DOHH2 (cell line): ENCODE results near the gene CFAP52.

Experiments
- EZH2phosphoT487 ChIP-seq: fragments of 200-600 bp; sonication (generic); IDR thresholded peaks from 2 replicates; pipeline ENCODE4 v1.6.1; 2017; ENCODE audit warnings: borderline replicate concordance, mild to moderate bottlenecking, antibody characterized with exemption, low read length, moderate library complexity, mixed read lengths
- TF ChIP-seq, protein P1 (sequence below): fragments of 200-600 bp; sonication (generic); IDR thresholded peaks from one replicate; pipeline ENCODE4 v1.5.1; 2014; ENCODE audit warnings: antibody characterized with exemption, mild to moderate bottlenecking, low read depth, low read length; ENCODE audit not compliant: poor library complexity, severe bottlenecking

DNA sequence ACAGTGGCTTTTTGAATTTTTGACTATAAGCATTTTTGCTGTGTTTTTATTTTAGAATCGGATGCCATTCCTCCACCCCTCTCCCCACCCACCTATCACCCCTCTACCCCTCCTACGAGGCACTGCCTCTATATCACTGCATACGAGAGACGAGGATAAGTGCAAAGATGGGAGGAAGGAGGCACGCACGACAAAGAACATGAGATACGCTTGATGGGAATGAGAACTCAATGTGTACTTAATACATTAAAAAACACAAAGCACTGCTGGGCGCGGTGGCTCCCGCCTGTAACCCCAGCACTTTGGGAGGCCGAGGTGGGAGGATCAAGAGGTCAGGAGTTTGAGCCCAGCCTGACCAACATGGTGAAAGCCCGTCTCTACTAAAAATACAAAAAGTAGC lies 60.1 kb downstream of the CFAP52 start:
- TF ChIP-seq EZH2phosphoT487 = no peak
- TF ChIP-seq, protein P1, sequence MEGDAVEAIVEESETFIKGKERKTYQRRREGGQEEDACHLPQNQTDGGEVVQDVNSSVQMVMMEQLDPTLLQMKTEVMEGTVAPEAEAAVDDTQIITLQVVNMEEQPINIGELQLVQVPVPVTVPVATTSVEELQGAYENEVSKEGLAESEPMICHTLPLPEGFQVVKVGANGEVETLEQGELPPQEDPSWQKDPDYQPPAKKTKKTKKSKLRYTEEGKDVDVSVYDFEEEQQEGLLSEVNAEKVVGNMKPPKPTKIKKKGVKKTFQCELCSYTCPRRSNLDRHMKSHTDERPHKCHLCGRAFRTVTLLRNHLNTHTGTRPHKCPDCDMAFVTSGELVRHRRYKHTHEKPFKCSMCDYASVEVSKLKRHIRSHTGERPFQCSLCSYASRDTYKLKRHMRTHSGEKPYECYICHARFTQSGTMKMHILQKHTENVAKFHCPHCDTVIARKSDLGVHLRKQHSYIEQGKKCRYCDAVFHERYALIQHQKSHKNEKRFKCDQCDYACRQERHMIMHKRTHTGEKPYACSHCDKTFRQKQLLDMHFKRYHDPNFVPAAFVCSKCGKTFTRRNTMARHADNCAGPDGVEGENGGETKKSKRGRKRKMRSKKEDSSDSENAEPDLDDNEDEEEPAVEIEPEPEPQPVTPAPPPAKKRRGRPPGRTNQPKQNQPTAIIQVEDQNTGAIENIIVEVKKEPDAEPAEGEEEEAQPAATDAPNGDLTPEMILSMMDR = no peak
